ENCODE measurements around the gene DGKG.

Gene DGKG

GRCh38 chr3:186361762-186362536 lies at the start of gene DGKG:
Gene DGKG (minus strand): TSS chr3:186362234. CDS start chr3:186320459, 41,775 bp downstream.
- DNase-seq, result no peak

GRCh38 chr3:186411089-186411488 lies 49.1 kb upstream of the DGKG start:
- no peak for DNase-seq

GRCh38 chr3:186406669-186407635 lies 44.9 kb upstream of the DGKG start:
- DNase-seq, result no peak

- DNase-seq, result no peak
Observed at GRCh38 chr3:186401556-186401955, 39.5 kb upstream of the DGKG start.

- no peak for DNase-seq
Observed at GRCh38 chr3:186400662-186401061, 38.6 kb upstream of the DGKG start.

GRCh38 chr3:186400026-186400425 lies 38.0 kb upstream of the DGKG start:
- no peak for DNase-seq

- DNase-seq, result no peak
Observed at GRCh38 chr3:186394566-186395217, 32.7 kb upstream of the DGKG start.

GRCh38 chr3:186386883-186387560 lies 25.0 kb upstream of the DGKG start:
- no peak for DNase-seq

GRCh38 chr3:186385856-186386602 lies 24.0 kb upstream of the DGKG start:
- DNase-seq, result no peak

GRCh38 chr3:186383026-186383993 lies 21.3 kb upstream of the DGKG start:
- no peak for DNase-seq

GRCh38 chr3:186382217-186382885 lies 20.3 kb upstream of the DGKG start:
- DNase-seq, result no peak

- DNase-seq, result no peak
Observed at GRCh38 chr3:186381424-186382216, 19.6 kb upstream of the DGKG start.

- DNase-seq, result no peak
Observed at GRCh38 chr3:186380622-186381380, 18.8 kb upstream of the DGKG start.

GRCh38 chr3:186375443-186375842 lies 13.4 kb upstream of the DGKG start:
- DNase-seq, result no peak

- no peak for DNase-seq
Observed at GRCh38 chr3:186374376-186374775, 12.3 kb upstream of the DGKG start.

- no peak for DNase-seq
Observed at GRCh38 chr3:186369217-186369616, 7.2 kb upstream of the DGKG start.

- no peak for DNase-seq
Observed at GRCh38 chr3:186368717-186369116, 6.7 kb upstream of the DGKG start.

GRCh38 chr3:186368176-186368575 lies 6.1 kb upstream of the DGKG start:
- DNase-seq, result no peak

All from NCI-H187 treated with DMSO at 0.1 percent for 48 hours (cell line).